Peyer's patch (tissue), 4 donors: ENCODE results near the gene TUBAL3. TPM values are rescaled to one million over a fixed set of nuclear protein-coding genes. Genes with fewer than 3 reads are reported as not detected.

ENCODE experiments used
- DNase-seq, 3 donors: peaks; one replicate each; pipeline ENCODE4 v3.0.0-alpha.2; 2017 to 2019
- H3K27ac ChIP-seq, 4 donors: fragments of 200-600 bp; sonication (generic); one replicate each; pipeline ENCODE4 v1.5.1; 2016 to 2019
- H3K27me3 ChIP-seq, 2 donors: fragments of 200-600 bp; sonication (generic); one replicate each; pipeline ENCODE4 v1.5.1; 2019
- H3K36me3 ChIP-seq, 3 donors: fragments of 200-600 bp; sonication (generic); one replicate each; pipeline ENCODE4 v1.5.1; 2016 to 2019
- H3K4me1 ChIP-seq, 4 donors: fragments of 200-600 bp; sonication (generic); one replicate each; pipeline ENCODE4 v1.5.1; 2016 to 2019
- H3K4me3 ChIP-seq, 4 donors: fragments of 200-600 bp; sonication (generic); 1 replicate in 3 of 4; 2 replicates in 1 of 4; pipeline ENCODE4 v1.5.1; 2016 to 2019; ENCODE audit warnings: mild to moderate bottlenecking in 1 of 4
- H3K9me3 ChIP-seq, 4 donors: fragments of 200-600 bp; sonication (generic); one replicate each; pipeline ENCODE4 v1.5.1; 2016 to 2019; ENCODE audit warnings: mild to moderate bottlenecking in 1 of 4
- CTCF ChIP-seq, 6 experiments: fragments of 450-650 bp in 4 of 6; fragments of 200-600 bp in 2 of 6; sonication (generic) in 1 of 6; IDR thresholded peaks; one replicate each; pipeline ENCODE4 v1.5.1; 2017 to 2019; ENCODE audit warnings: antibody characterized with exemption in 6 of 6, mild to moderate bottlenecking in 3 of 6, moderate library complexity in 1 of 6
- POLR2A ChIP-seq, 2 donors: fragments of 450-650 bp; IDR thresholded peaks; one replicate each; pipeline ENCODE4 v1.5.1; 2017; ENCODE audit warnings: antibody characterized with exemption in 2 of 2, mild to moderate bottlenecking in 2 of 2, moderate library complexity in 2 of 2
- total RNA-seq, 4 donors: library from RNA; depleted of rRNA; stranded (reverse); fragments of >200 nt; gene quantifications; one replicate each; pipeline ENCODE4 v1.1.0, GENCODE V29; 2016

Gene TUBAL3
- total RNA-seq, 4 donors from 2014 or later, result 3.3 to 95.4 (median 74.2) TPM

GRCh38 chr10:5373891-5374611 is 30.6 kb downstream of the TUBAL3 start:
- DNase-seq, result no peak
- Histone ChIP-seq H3K27ac (no peak overlapping the region), H3K4me1 (no peaks in the 10 kb centered on the region), H3K9me3 (no peaks in the 10 kb centered on the region), H3K4me3 (no peak overlapping the region), H3K27me3 (no peaks in the 10 kb centered on the region), H3K36me3 (no peaks in the 10 kb centered on the region)
- no peak for TF ChIP-seq POLR2A (IDR thresholded peaks at IDR 0.05)
- TF ChIP-seq CTCF (IDR thresholded peaks at IDR 0.05), result no peak

GRCh38 chr10:5373307-5373706 is 31.3 kb downstream of the TUBAL3 start:
- no peak for DNase-seq
- H3K4me1 ChIP-seq, result no peaks in the 10 kb centered on the region
- no peaks in the 10 kb centered on the region for H3K27me3 ChIP-seq
- no peak overlapping the region for H3K4me3 ChIP-seq
- H3K36me3 ChIP-seq, result no peaks in the 10 kb centered on the region
- no peak overlapping the region for H3K27ac ChIP-seq
- no peak for TF ChIP-seq POLR2A (IDR thresholded peaks at IDR 0.05)
- TF ChIP-seq CTCF (IDR thresholded peaks at IDR 0.05), result no peak
- H3K9me3 ChIP-seq, result no peaks in the 10 kb centered on the region

- H3K27me3 ChIP-seq, result no peaks in the 10 kb centered on the region
- no peaks in the 10 kb centered on the region for H3K9me3 ChIP-seq
- DNase-seq, result no peak
- no peak overlapping the region for H3K4me3 ChIP-seq
- H3K27ac ChIP-seq, result no peak overlapping the region
- no peaks in the 10 kb centered on the region for H3K36me3 ChIP-seq
- H3K4me1 ChIP-seq, result no peaks in the 10 kb centered on the region
- TF ChIP-seq CTCF (IDR thresholded peaks at IDR 0.05), result no peak
- no peak for TF ChIP-seq POLR2A (IDR thresholded peaks at IDR 0.05)
Measured at GRCh38 chr10:5370493-5371352, 33.9 kb downstream of the TUBAL3 start.

GRCh38 chr10:5369362-5370158 is 35.1 kb downstream of the TUBAL3 start:
- Histone ChIP-seq H3K27ac (no peak overlapping the region), H3K36me3 (no peaks in the 10 kb centered on the region), H3K27me3 (no peaks in the 10 kb centered on the region), H3K4me3 (no peak overlapping the region), H3K4me1 (peaks cover 0 to under 1% (median 0%) of the 10 kb centered on the region in 4 donors), H3K9me3 (no peaks in the 10 kb centered on the region)
- TF ChIP-seq POLR2A (IDR thresholded peaks at IDR 0.05), result no peak
- no peak for TF ChIP-seq CTCF (IDR thresholded peaks at IDR 0.05)
- no peak for DNase-seq

- Histone ChIP-seq H3K4me1 (peaks cover 0 to 4% (median 0%) of the 10 kb centered on the region in 4 donors), H3K9me3 (no peaks in the 10 kb centered on the region), H3K27ac (no peak overlapping the region), H3K27me3 (no peaks in the 10 kb centered on the region), H3K36me3 (no peaks in the 10 kb centered on the region), H3K4me3 (no peak overlapping the region)
- no peak for DNase-seq
- TF ChIP-seq POLR2A (IDR thresholded peaks at IDR 0.05), result no peak
- no peak for TF ChIP-seq CTCF (IDR thresholded peaks at IDR 0.05)
Measured at GRCh38 chr10:5365928-5366327, 38.7 kb downstream of the TUBAL3 start.
